OCI-M2 (cell line): Measurements from ENCODE around the gene ACP1.
"Not testable (repeated sequence)": the region's sequence is repeated elsewhere in the genome, so short reads cannot be mapped to it uniquely, and the experiment has no call there.

Experiments
- DNase-seq: peaks from one replicate; lab custom pipeline; 2025; ENCODE audit not compliant: unreplicated experiment; lab: John Stamatoyannopoulos, UW

ACP1 gene

DNA sequence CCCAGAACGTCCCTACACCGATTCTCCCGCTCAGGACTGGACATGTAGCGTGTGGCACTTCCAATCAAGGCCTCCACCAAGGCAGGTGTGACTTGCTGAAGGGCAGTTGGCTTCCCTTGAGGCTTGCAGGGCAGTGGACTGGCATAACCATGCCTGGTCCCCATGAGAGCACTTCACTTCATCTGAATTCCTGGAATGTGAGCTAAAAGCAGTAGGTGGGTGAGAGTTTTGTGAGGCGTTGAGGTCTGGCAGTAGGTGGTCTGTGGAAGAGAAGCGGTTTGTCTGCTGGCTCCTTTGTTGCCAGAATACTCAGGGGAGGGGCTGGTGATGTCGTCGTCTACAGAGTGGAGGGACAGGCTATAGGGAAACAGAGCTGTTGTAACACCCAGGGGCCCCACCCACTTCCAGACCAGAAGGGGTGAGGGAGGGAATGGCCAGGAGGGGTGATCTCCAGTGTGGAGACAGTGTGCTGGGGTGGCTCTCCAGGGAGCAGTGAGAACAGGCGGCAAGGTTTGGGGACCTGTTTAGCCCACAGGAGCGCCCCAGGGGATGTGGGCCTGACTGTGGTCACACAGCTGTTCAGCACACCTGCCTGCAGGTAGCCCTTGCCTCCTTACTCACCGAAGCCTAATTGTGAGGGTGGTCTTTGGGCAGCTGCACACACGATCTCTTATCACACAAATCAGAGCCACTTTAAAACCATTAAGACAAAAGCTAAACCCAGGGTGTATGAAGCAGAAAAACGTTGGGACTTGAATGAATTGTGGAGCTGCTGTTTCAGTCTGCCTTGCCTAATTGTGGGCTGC lies 44.6 kb downstream of the ACP1 start:
- DNase-seq, result no peak

DNA sequence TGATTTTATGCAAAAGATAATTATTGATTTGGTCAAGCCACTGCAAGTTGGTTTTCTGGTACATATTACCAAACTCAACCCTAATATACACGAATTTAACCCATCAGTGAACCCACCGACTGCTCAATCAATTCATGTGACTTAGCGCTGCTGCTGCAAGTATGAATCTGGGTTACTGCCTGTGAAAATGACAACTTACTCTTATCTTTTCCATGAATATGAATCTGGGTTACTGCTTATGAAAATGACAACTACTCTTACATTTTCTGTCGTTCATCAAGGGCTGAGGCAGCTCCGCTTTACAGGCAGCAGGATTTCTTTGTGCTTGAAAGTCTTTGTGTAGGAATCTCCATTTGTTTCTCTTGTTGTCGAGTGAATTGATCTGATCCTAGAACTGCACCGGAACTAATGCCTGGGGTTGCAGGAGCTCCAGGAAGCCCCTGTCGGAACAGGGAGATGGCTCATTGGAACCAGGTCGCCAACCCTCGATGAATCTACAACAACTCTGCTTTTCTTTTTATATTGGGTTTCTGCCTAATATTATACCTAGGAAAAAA lies 45.3 kb downstream of the ACP1 start:
- no peak for DNase-seq

DNA sequence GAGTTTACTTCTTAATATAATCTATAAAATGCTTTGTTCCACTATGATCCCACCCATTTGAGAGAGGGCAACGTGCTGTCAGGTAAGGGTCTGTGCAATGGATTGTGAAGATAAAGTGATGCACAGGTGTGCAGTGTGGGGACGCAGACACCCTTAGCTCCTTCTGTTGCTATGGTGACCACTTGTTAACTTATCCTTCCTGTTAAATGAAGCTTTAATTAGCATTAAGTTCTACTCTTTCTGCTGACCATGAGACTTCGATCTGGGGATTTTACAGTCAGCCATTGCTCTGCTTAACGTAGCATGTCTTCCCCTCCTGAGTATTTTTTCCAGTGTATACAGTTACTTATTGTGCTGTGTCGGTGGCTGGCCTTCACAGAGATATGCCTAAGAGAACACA lies 46.2 kb downstream of the ACP1 start:
- no peak for DNase-seq

DNA sequence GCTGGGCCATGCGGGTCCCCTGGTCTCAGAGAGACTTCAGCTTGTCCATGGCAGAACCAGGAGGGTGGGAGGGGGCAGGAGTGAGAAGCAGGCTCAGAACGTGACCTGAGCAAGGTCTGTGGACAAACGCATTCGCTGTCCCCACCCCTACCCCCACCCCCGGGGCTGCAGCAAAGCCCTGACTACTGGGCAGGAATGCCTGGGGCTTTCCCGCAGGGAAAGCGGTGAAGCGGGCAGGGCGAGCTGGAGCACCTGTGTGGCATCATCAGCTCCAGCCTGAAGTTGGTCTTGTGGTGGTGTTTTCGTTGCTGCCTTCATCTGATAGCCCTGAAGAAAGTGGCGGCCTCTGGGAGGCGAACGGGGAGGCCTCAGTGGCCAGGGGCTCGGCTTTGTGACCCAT lies 49.2 kb downstream of the ACP1 start:
- no peak for DNase-seq

DNA sequence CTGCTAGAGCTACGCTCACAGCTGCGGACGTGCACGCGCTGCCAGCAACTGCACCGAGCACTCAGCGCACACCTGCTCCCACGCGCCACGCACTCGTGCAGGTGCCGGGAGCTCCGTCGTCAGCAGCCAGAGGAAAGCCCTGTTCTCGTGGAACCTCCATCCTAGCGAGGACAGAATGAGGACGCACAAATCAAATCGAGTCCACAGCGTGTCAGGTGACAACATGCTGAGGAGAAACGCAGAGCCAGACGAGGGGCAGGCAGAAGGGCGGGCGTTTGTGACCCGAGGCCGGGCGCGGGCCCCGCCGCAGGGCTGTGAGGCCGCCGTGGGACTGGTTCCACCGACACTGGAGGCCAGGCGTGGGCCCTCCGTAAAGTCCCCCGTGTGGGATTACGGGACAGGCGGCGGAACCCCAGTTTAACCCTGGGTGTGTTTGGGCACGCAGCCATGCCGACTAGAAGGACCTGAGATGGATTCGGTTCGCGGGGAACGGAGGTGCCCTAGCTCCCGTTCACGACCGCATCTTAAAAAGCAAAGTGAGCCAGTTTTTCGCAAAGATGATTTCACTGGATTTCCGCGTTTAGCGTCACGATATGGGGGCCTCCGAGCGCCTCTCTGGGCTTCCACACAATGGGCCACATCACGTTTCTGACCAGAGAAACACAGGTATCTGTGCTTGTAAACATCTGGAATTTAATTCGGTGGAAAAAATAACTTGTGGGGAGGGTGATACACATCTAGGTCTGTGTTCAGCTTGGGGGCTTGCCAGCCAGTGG lies 50.0 kb downstream of the ACP1 start:
- no peak for DNase-seq

DNA sequence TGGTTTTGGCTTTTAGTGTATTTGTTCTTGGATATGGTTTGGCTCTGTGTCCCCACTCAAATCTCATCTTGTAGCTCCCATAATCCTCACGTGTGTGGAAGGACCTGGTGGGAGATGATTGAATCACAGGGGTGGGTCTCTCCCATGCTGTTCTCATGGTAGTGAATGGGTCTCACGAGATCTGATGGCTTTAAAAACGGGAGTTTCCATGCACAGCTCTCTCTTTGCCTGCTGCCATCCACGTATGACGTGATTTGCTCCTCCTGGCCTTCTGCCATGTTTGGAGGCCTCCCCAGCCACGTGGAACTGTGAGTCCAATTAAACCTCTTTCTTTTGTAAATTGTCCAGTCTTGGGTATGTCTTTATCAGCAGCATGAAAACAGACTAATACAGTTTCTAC lies 51.2 kb downstream of the ACP1 start:
- DNase-seq, result not testable (repeated sequence)

DNA sequence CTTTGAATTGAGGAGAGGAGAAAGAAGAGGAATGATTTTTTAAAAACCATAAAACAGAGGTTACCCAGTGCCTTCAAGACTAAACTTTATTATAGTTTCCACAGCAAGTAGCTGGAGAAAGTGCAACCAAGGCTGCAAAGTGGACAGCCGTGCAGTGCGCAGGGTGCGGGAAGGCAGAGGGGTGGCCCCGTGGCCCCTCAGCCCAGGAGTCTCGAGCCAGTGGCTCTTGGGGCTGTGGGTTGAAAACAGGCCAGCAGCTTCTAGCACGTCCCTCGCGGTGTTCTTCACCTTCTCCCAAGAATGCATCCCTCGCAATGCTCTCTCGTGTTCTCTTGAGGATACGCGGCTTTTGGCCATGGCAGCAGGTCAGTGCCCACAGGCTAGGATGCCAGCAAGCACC lies 51.6 kb downstream of the ACP1 start:
- DNase-seq, result no peak

DNA sequence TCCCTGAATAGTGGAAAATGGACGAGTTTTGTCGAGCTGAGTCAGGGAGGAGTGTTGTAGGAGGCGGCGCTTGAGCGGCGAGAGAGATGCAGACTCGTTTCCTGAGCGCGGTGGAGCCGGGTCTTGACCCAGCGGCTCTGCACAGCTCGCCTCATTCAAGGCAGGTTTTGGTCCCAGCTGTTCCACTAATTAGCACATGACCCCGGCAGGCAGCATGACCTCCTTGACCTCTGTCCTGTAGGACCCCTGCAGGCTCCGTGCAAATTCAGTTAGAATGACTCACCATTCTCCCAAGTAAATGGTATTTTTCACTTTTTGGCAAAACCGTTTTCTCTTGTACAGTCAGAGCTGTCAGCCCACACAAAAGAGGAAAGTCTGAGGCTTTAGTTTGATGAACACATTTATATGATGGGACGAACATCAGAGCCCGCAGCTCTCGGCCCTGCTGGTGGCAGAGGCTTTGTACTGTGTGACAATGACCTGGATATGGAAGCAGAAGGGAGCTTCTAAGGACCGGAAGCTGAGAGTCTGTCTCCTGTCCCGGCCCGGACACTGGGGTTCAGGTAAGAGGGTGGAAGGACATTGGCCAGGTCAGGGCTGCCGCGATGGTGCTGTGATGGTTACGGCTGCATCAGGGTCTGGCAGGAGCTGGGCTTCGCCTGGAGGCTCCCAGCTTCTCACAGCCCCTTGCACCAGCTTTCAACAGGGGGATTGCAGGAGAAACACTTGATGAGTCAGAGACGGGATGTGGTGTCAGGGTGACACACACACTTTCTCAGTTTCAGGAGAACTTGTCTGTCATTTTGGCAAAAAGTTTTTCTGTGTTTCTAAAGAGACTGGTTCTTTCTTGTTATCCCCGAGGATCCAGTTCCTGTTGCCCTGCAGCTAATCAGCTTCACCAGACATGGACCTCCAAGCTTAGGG lies 53.0 kb downstream of the ACP1 start:
- DNase-seq, result no peak

DNA sequence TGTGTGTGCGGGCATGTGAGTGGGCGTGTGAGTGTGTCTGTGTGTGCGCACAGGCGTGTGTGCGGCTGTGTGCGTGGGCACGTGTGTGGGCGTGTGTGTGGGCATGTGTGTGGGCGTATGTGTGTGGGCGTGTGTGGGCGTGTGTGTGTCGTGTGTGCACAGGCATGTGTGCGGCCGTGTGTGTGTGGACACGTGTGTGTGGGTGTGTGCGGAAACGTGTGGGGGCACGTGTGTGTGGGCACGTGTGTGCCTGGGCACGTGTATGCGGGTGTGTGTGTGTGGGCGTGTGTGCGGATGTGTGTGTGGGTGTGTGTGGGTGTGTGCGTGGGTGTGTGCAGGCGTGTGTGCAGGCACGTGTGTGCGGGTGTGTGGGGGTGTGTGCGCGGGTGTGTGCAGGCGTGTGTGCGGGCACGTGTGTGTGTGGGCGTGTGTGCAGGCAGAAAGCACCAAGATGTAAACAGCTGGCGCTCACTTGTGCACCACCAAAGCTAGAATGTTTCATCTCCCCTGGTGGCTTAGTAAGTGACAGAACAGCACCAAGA lies 54.4 kb downstream of the ACP1 start:
- no peak for DNase-seq

DNA sequence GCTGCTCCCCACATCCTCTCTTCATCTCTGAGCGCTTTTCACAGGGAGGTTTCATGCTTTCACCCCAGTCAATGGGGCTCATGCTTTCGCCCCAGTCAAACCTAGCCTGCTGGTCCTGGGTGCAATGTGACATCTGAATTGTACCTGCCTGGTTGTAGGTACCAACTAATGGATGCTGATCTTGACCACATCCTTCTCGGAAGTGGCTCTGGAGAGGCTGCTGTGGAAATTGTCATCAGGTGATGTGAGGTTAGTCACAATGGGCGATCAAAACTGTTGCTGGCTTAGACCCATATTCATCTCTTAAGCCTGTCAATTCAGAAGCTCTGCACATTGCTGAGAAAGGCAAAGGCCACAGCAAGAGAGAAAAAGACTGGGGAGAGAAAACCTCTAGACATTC lies 55.8 kb downstream of the ACP1 start:
- no peak for DNase-seq

DNA sequence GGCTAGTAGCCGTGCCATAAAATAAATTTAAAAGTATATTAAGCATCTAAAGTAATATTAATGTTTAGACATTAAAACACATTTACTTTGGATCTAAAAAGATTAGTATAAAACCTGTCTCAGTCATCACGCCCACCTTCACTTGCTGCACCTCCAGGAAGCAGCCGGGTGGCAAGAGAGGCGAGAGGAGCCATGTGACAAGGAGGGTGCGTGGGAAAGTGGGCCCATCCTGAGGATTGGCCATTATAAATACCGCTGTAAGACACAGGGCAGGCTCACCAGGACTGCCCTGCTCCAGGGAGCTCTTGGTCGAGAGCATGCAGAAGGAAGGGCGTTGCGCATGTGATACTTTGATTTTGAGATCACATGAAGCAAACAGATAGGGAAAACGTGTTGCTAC lies 57.6 kb downstream of the ACP1 start:
- no peak for DNase-seq

DNA sequence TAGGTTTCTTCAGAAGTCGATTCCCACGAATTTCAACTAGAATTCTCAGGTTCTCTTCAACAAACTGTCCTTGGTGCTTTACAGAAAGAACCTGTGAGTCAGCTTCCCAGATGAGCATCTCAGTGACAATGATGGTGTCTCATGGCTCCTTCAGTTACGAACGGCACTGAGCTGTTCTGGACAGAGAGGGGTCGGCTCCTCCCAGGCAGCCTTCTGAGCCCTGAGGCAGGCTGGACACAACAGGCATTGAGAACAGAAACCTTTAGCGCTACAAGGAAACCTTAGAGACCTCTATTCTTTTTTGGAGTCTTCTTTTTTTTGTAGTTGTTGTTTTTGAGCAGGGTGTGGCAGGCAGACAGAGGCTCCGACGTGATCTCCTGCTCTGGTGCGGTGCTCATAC lies 58.3 kb downstream of the ACP1 start:
- no peak for DNase-seq
